KMS-11 (cell line): Measurements from ENCODE around the gene ACSL1.

Source experiments
- H2AFZ ChIP-seq: fragments of 200-600 bp; sonication (generic); 2 replicates; pipeline ENCODE4 v1.6.1; 2016; ENCODE audit warnings: antibody characterized with exemption, mixed run types, low read depth
- H3K27ac ChIP-seq: fragments of 200-600 bp; sonication (generic); 2 replicates; pipeline ENCODE4 v1.6.1; 2016; ENCODE audit warnings: mild to moderate bottlenecking, mixed run types
- H3K27me3 ChIP-seq: fragments of 200-600 bp; sonication (generic); 2 replicates; pipeline ENCODE4 v1.6.1; 2017; ENCODE audit warnings: mild to moderate bottlenecking, low read depth, mixed run types, moderate library complexity; ENCODE audit not compliant: insufficient read depth
- H3K36me3 ChIP-seq: fragments of 200-600 bp; sonication (generic); 2 replicates; pipeline ENCODE4 v1.6.1; 2017; ENCODE audit warnings: mild to moderate bottlenecking, mixed run types; ENCODE audit not compliant: insufficient read depth
- H3K4me1 ChIP-seq: fragments of 200-600 bp; sonication (generic); 2 replicates; pipeline ENCODE4 v1.6.1; 2016; ENCODE audit warnings: mild to moderate bottlenecking, low read depth, mixed run types; ENCODE audit not compliant: poor library complexity, severe bottlenecking
- H3K4me2 ChIP-seq: fragments of 200-600 bp; sonication (generic); 2 replicates; pipeline ENCODE4 v1.7.0; 2016; ENCODE audit warnings: mild to moderate bottlenecking, mixed run types
- H3K4me3 ChIP-seq: fragments of 200-600 bp; sonication (generic); IDR thresholded peaks from 2 replicates; pipeline ENCODE4 v1.6.1; 2017; ENCODE audit warnings: low read depth, low read length, mixed read lengths; ENCODE audit not compliant: insufficient read depth
- H3K79me2 ChIP-seq: fragments of 200-600 bp; sonication (generic); 2 replicates; pipeline ENCODE4 v1.6.1; 2016; ENCODE audit warnings: low read depth, mixed run types; ENCODE audit not compliant: insufficient read depth
- H3K9ac ChIP-seq: fragments of 200-600 bp; sonication (generic); 2 replicates; pipeline ENCODE4 v1.6.1; 2016; ENCODE audit warnings: mild to moderate bottlenecking, mixed run types
- H4K20me1 ChIP-seq: fragments of 200-600 bp; sonication (generic); 2 replicates; pipeline ENCODE4 v1.6.1; 2016; ENCODE audit warnings: mild to moderate bottlenecking, mixed run types; ENCODE audit not compliant: insufficient read depth
- CTCF ChIP-seq: fragments of 200-600 bp; sonication (generic); conservative IDR thresholded peaks from 2 replicates; pipeline ENCODE4 v1.6.1; 2017; ENCODE audit warnings: low read depth, mild to moderate bottlenecking, antibody characterized with exemption, low read length, moderate library complexity, mixed read lengths

ACSL1 gene

GRCh38 chr4:184752496-184753275 is 73.1 kb downstream of the ACSL1 start:
- no peak overlapping the region for H2AFZ ChIP-seq
- no peak overlapping the region for H3K27ac ChIP-seq
- no peak overlapping the region for H3K9ac ChIP-seq
- no peak for TF ChIP-seq CTCF
- H4K20me1 ChIP-seq = no peaks in the 10 kb centered on the region
- H3K4me3 ChIP-seq = no peak overlapping the region
- H3K79me2 ChIP-seq = no peaks in the 10 kb centered on the region
- no peaks in the 10 kb centered on the region for H3K27me3 ChIP-seq
- H3K36me3 ChIP-seq = no peaks in the 10 kb centered on the region; the same call in 1 of the 2 replicates
- peaks cover 6% of the 10 kb centered on the region for H3K4me1 ChIP-seq
- H3K4me2 ChIP-seq = no peak overlapping the region

- TF ChIP-seq CTCF = no peak
- H3K9ac ChIP-seq = no peak overlapping the region
Observed at GRCh38 chr4:184751585-184751956, 74.2 kb downstream of the ACSL1 start.

GRCh38 chr4:184750926-184751584 is 74.7 kb downstream of the ACSL1 start:
- H3K27me3 ChIP-seq = no peaks in the 10 kb centered on the region
- no peak overlapping the region for H3K9ac ChIP-seq
- H3K27ac ChIP-seq = no peak overlapping the region
- H2AFZ ChIP-seq = no peak overlapping the region
- no peak overlapping the region for H3K4me3 ChIP-seq
- H3K36me3 ChIP-seq = no peaks in the 10 kb centered on the region; the same call in 1 of the 2 replicates
- no peak for TF ChIP-seq CTCF
- no peak overlapping the region for H3K4me2 ChIP-seq
- H4K20me1 ChIP-seq = no peaks in the 10 kb centered on the region
- peaks cover 23% of the 10 kb centered on the region for H3K4me1 ChIP-seq
- no peaks in the 10 kb centered on the region for H3K79me2 ChIP-seq

More at GRCh38 chr4:184751585-184751956, 74.2 kb downstream of the ACSL1 start:
- Histone ChIP-seq H3K4me1 (peaks cover 18% of the 10 kb centered on the region), H4K20me1 (no peaks in the 10 kb centered on the region), H3K27ac (no peak overlapping the region), H3K36me3 (no peaks in the 10 kb centered on the region; the same call in 1 of the 2 replicates), H3K4me2 (no peak overlapping the region), H3K79me2 (no peaks in the 10 kb centered on the region), H3K4me3 (no peak overlapping the region), H2AFZ (no peak overlapping the region), H3K27me3 (no peaks in the 10 kb centered on the region)

- Histone ChIP-seq H3K27ac (no peak overlapping the region), H4K20me1 (no peaks in the 10 kb centered on the region), H2AFZ (no peak overlapping the region), H3K36me3 (no peaks in the 10 kb centered on the region), H3K4me1 (peaks cover 30% of the 10 kb centered on the region), H3K79me2 (no peaks in the 10 kb centered on the region), H3K4me3 (no peak overlapping the region), H3K27me3 (no peaks in the 10 kb centered on the region), H3K4me2 (no peak overlapping the region; the same call in 1 of the 2 replicates), H3K9ac (no peak overlapping the region)
- TF ChIP-seq CTCF = no peak
Observed at GRCh38 chr4:184748251-184748652, 77.5 kb downstream of the ACSL1 start.
